WTC11 (cell line): ENCODE data around the gene SAMD4A.

ENCODE experiments used
- ETV6 ChIP-seq: sonication (generic); formaldehyde crosslinking; IDR thresholded peaks from 2 replicates; pipeline ENCODE4 v1.8.1; 2022; ENCODE audit warnings: mild to moderate bottlenecking, missing genetic modification reagents
- NFYB ChIP-seq: sonication (generic); formaldehyde crosslinking; conservative IDR thresholded peaks from 2 replicates; pipeline ENCODE4 v1.8.0; 2022; ENCODE audit warnings: low read depth, missing genetic modification reagents
- PRRX2 ChIP-seq: fragments of 250-450 bp; sonication (Bioruptor Pico); IDR thresholded peaks from 2 replicates; pipeline ENCODE4 v1.8.0; 2021; ENCODE audit warnings: mild to moderate bottlenecking
- SP1 ChIP-seq: sonication (generic); formaldehyde crosslinking; conservative IDR thresholded peaks from 2 replicates; pipeline ENCODE4 v1.8.1; 2022; ENCODE audit warnings: missing genetic modification reagents
- TEAD4 ChIP-seq: sonication (generic); formaldehyde crosslinking; IDR thresholded peaks from 2 replicates; pipeline ENCODE4 v1.8.0; 2022; ENCODE audit warnings: mild to moderate bottlenecking, missing genetic modification reagents
- ZNF219 ChIP-seq: sonication (generic); formaldehyde crosslinking; IDR thresholded peaks from 2 replicates; pipeline ENCODE4 v1.8.0; 2023; ENCODE audit warnings: missing genetic modification reagents, mild to moderate bottlenecking, borderline replicate concordance
- ZNF396 ChIP-seq: fragments of 250-450 bp; sonication (Bioruptor Pico); IDR thresholded peaks from 2 replicates; pipeline ENCODE4 v1.8.0; 2021; ENCODE audit warnings: mild to moderate bottlenecking, moderate library complexity, borderline replicate concordance
- TF ChIP-seq, protein P1 (sequence below): fragments of 200-600 bp; IDR thresholded peaks from 2 replicates; pipeline ENCODE4 v1.8.0; 2022; ENCODE audit warnings: antibody characterized with exemption

DNA sequence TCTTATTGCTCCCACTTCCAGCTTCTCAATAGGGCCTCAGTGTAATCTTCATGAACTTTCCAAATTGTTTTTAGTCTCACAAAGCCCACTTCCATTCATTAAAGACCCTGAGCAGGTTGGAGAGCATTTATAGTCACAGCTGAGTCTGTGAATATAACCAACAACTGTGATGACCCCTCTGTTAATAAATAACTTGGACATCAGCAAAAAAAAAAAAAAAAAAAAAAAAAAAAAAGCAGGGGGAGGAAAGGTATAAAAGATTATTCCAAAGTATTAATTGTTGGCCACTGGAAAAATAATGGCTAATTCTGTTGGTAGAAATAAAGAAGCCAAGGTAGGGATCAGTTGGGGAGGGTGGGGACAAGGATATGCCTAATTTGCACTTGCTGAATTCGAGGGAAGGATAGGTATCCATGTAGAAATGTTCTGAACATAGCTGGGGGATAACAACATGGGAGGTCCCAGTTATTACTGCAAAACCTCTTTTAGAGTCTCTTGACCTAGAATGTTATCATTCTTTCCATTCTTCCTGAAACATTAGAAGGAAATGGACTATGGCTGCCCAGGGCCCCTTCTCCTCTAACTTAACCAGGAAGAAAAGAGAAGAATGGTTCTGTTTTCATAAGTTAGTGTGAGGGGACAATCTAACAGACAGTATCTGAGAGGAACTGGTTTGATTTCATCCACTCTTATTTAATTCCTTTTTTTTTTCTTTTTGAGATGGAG is 56.5 kb downstream of the SAMD4A start:
- TF ChIP-seq TEAD4 (CRISPR knock-in tag): no peak
- TF ChIP-seq, protein P1, sequence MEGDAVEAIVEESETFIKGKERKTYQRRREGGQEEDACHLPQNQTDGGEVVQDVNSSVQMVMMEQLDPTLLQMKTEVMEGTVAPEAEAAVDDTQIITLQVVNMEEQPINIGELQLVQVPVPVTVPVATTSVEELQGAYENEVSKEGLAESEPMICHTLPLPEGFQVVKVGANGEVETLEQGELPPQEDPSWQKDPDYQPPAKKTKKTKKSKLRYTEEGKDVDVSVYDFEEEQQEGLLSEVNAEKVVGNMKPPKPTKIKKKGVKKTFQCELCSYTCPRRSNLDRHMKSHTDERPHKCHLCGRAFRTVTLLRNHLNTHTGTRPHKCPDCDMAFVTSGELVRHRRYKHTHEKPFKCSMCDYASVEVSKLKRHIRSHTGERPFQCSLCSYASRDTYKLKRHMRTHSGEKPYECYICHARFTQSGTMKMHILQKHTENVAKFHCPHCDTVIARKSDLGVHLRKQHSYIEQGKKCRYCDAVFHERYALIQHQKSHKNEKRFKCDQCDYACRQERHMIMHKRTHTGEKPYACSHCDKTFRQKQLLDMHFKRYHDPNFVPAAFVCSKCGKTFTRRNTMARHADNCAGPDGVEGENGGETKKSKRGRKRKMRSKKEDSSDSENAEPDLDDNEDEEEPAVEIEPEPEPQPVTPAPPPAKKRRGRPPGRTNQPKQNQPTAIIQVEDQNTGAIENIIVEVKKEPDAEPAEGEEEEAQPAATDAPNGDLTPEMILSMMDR: no peak
- TF ChIP-seq ETV6 (CRISPR knock-in tag): no peak
- no peak for TF ChIP-seq PRRX2 (CRISPR knock-in tag)
- TF ChIP-seq SP1 (CRISPR knock-in tag): no peak
- no peak for TF ChIP-seq NFYB (CRISPR knock-in tag)
- TF ChIP-seq ZNF219: no peak
- no peak for TF ChIP-seq ZNF396 (CRISPR knock-in tag)
